Measurements from ENCODE around the gene IGF2. TPM values are rescaled to one million over a fixed set of nuclear protein-coding genes. Genes with fewer than 3 reads are reported as not detected.

The IGF2 gene
- total RNA-seq, 1 experiment from 2014 or later, result 5.0 TPM

DNA sequence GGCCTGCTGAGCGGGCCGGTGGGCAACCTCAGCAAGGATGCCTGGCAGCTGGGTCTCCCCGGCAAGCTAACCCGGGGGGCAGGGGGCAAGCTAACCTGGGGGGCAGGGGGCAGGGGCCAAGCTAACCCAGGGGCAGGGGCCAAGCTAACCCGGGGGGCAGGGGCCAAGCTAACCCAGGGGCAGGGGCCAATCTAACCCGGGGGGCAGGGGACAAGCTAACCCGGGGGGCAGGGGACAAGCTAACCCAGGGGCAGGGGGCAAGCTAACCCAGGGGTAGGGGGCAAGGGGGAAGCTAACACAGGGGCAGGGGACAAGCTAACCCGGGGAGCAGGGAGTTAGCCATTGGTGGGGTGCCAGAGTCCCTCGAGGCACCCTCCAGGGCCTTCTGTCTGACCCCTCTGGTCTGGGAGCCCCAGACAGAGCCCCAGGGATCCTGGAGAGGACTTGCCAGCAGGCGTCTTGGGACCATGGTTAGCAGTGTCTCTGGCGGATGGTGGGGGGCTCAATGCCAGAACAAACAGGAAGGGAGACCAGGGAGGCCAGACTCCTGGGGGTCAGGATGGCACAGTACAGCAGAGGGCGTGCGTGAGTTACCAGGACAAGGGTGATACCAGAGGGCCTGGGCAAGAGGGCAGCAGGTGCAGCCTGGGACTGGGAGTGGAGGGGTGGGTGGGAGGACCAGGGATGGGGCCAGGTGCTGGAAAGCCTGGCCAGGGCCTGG lies 16.1 kb downstream of the IGF2 start:
- H3K4me2 ChIP-seq (ENCODE audit: low read length), result peak overlapping the region; percentile 61; the same call in 1 of the 2 replicates
- DNase-seq, result no peak
- no peak overlapping the region for H3K4me3 ChIP-seq (ENCODE audit: low read length)
- ChIA-PET POLR2A (ENCODE audit: unreplicated experiment) (no interaction called here), CTCF (no interaction called here)
- no peaks in the 10 kb centered on the region for H3F3A ChIP-seq (ENCODE audit: low read length, unreplicated experiment)
- no peaks in the 10 kb centered on the region for H3K9me3 ChIP-seq (ENCODE audit: low read length)
- H3K27me3 ChIP-seq (ENCODE audit: low read length), result no peaks in the 10 kb centered on the region
- no peaks in the 10 kb centered on the region for H4K20me1 ChIP-seq (ENCODE audit: low read length)
- no peak overlapping the region for H2AFZ ChIP-seq (ENCODE audit: low read length)
- BruUV-seq (replicated peaks), result no TSS peak
- H3K36me3 ChIP-seq (ENCODE audit: low read depth, low read length), result no peaks in the 10 kb centered on the region
- H3K4me1 ChIP-seq (ENCODE audit: insufficient read depth, low read length), result peaks cover 7% of the 10 kb centered on the region; the same call in 1 of the 2 replicates
- intact Hi-C loops (cut with micrococcal nuclease), result no loop called here
- TF ChIP-seq, protein P1, sequence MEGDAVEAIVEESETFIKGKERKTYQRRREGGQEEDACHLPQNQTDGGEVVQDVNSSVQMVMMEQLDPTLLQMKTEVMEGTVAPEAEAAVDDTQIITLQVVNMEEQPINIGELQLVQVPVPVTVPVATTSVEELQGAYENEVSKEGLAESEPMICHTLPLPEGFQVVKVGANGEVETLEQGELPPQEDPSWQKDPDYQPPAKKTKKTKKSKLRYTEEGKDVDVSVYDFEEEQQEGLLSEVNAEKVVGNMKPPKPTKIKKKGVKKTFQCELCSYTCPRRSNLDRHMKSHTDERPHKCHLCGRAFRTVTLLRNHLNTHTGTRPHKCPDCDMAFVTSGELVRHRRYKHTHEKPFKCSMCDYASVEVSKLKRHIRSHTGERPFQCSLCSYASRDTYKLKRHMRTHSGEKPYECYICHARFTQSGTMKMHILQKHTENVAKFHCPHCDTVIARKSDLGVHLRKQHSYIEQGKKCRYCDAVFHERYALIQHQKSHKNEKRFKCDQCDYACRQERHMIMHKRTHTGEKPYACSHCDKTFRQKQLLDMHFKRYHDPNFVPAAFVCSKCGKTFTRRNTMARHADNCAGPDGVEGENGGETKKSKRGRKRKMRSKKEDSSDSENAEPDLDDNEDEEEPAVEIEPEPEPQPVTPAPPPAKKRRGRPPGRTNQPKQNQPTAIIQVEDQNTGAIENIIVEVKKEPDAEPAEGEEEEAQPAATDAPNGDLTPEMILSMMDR (conservative IDR thresholded peaks at IDR 0.05; ENCODE audit: low read depth, low read length), result no peak
- TF ChIP-seq EZH2 (IDR thresholded peaks at IDR 0.05; ENCODE audit: low read length, unreplicated experiment) (no peak), EZH2phosphoT487 (IDR thresholded peaks at IDR 0.05; ENCODE audit: borderline replicate concordance, low read length) (no peak)
- H3K9ac ChIP-seq (ENCODE audit: low read length), result no peak overlapping the region
- no peak overlapping the region for H3K27ac ChIP-seq (ENCODE audit: low read length)
- no peaks in the 10 kb centered on the region for H3K79me2 ChIP-seq (ENCODE audit: low read length)
- no peak for ATAC-seq
- H3K9me2 ChIP-seq (replicated peaks; ENCODE audit: low read length), result no peaks in the 10 kb centered on the region

DNA sequence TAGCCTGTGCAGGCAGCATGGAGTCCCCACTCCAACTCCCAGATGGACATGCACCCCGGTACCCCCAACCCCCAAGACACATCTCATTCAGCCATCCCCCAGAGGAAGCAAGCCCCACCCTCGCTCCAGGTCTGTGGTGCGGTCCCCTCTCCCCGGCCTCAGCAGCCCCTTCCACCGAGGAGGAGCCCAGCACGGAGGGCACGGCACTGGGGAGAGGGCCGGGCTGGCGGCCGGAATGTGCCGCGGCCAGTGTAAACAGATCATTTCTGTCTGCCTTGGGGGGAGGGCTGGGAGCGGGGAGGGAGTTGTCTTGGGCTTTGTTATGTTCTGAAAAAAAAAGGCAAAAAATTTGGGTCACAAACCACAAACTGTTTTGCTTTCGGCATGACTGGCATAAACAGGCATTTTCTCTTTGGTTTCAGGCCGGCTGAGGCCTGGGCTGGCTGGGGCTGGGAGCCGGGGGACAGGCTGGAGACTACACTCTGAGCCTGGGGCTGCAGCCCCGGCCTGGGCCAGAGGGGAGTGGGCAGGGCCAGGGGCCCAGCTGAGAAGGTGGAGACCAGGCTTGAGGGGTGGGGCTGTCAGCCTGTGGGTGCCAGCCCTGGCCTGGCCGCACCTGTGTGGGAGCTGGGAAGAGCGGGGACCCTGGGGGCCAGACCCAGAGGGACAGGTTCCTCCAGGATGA lies 16.8 kb downstream of the IGF2 start:
- DNase-seq (peak; percentile 30), ATAC-seq (peak; percentile 76)
- H2AFZ ChIP-seq (ENCODE audit: low read length), result peak overlapping the region; percentile 59
- no peak overlapping the region for H3K27ac ChIP-seq (ENCODE audit: low read length)
- no peaks in the 10 kb centered on the region for H4K20me1 ChIP-seq (ENCODE audit: low read length)
- H3K36me3 ChIP-seq (ENCODE audit: low read depth, low read length), result no peaks in the 10 kb centered on the region
- intact Hi-C loops (cut with micrococcal nuclease), result no loop called here
- no peaks in the 10 kb centered on the region for H3K27me3 ChIP-seq (ENCODE audit: low read length)
- CTCF ChIA-PET, result no interaction called here
- BruUV-seq (replicated peaks), result no TSS peak
- no peaks in the 10 kb centered on the region for H3F3A ChIP-seq (ENCODE audit: low read length, unreplicated experiment)
- no peaks in the 10 kb centered on the region for H3K79me2 ChIP-seq (ENCODE audit: low read length)
- peaks cover 7% of the 10 kb centered on the region; the same call in 1 of the 2 replicates for H3K4me1 ChIP-seq (ENCODE audit: insufficient read depth, low read length)
- H3K9ac ChIP-seq (ENCODE audit: low read length), result no peak overlapping the region
- peak overlapping the region; percentile 61 for H3K4me2 ChIP-seq (ENCODE audit: low read length)
- no peaks in the 10 kb centered on the region for H3K9me3 ChIP-seq (ENCODE audit: low read length)
- POLR2A ChIA-PET (ENCODE audit: unreplicated experiment), result no interaction called here
- peak overlapping the region; percentile 11; the same call in 1 of the 2 replicates for H3K4me3 ChIP-seq (ENCODE audit: low read length)
- TF ChIP-seq EZH2phosphoT487 (IDR thresholded peaks at IDR 0.05; ENCODE audit: borderline replicate concordance, low read length) (no peak), EZH2 (IDR thresholded peaks at IDR 0.05; ENCODE audit: low read length, unreplicated experiment) (no peak)
- TF ChIP-seq, protein P1 (conservative IDR thresholded peaks at IDR 0.05; ENCODE audit: low read depth, low read length), result no peak
- no peaks in the 10 kb centered on the region for H3K9me2 ChIP-seq (replicated peaks; ENCODE audit: low read length)

All from PC-3 (cell line).